ENCODE results near the gene ARHGEF28.

ARHGEF28 gene

GRCh38 chr5:73808911-73809310 is 182.9 kb downstream of the ARHGEF28 start:
- ATAC-seq = no peak
- TF ChIP-seq CSRNP3 (CRISPR knock-in tag; IDR thresholded peaks at IDR 0.05) (no peak), ZNF565 (CRISPR knock-in tag; conservative IDR thresholded peaks at IDR 0.05; ENCODE audit: low read depth) (no peak), PPARA (CRISPR knock-in tag; IDR thresholded peaks at IDR 0.05; ENCODE audit: borderline replicate concordance) (no peak), SNAI2 (CRISPR knock-in tag; IDR thresholded peaks at IDR 0.05) (no peak), ZC3H10 (CRISPR knock-in tag; IDR thresholded peaks at IDR 0.05) (no peak), CREB5 (CRISPR knock-in tag; IDR thresholded peaks at IDR 0.05; ENCODE audit: low read depth) (no peak), ZFP30 (CRISPR knock-in tag; IDR thresholded peaks at IDR 0.05) (no peak), BACH2 (CRISPR knock-in tag; IDR thresholded peaks at IDR 0.05; ENCODE audit: borderline replicate concordance) (no peak), ZNF8 (CRISPR knock-in tag; IDR thresholded peaks at IDR 0.05) (no peak)
- TF ChIP-seq, protein P1, sequence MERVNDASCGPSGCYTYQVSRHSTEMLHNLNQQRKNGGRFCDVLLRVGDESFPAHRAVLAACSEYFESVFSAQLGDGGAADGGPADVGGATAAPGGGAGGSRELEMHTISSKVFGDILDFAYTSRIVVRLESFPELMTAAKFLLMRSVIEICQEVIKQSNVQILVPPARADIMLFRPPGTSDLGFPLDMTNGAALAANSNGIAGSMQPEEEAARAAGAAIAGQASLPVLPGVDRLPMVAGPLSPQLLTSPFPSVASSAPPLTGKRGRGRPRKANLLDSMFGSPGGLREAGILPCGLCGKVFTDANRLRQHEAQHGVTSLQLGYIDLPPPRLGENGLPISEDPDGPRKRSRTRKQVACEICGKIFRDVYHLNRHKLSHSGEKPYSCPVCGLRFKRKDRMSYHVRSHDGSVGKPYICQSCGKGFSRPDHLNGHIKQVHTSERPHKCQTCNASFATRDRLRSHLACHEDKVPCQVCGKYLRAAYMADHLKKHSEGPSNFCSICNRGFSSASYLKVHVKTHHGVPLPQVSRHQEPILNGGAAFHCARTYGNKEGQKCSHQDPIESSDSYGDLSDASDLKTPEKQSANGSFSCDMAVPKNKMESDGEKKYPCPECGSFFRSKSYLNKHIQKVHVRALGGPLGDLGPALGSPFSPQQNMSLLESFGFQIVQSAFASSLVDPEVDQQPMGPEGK (CRISPR knock-in tag; IDR thresholded peaks at IDR 0.05; ENCODE audit: borderline replicate concordance) = no peak

GRCh38 chr5:73810429-73810828 is 184.4 kb downstream of the ARHGEF28 start:
- ATAC-seq = no peak
- TF ChIP-seq, protein P1 (CRISPR knock-in tag; IDR thresholded peaks at IDR 0.05; ENCODE audit: borderline replicate concordance) = no peak
- TF ChIP-seq GLIS3 (CRISPR knock-in tag; IDR thresholded peaks at IDR 0.05) (no peak), ESRRG (CRISPR knock-in tag; IDR thresholded peaks at IDR 0.05) (no peak), RARB (CRISPR knock-in tag; IDR thresholded peaks at IDR 0.05) (no peak), CSDC2 (CRISPR knock-in tag; IDR thresholded peaks at IDR 0.05) (no peak), TOX (CRISPR knock-in tag; IDR thresholded peaks at IDR 0.05; ENCODE audit: borderline replicate concordance) (no peak), TCF4 (CRISPR knock-in tag; IDR thresholded peaks at IDR 0.05; ENCODE audit: borderline replicate concordance) (no peak)
- TF ChIP-seq, protein P2, sequence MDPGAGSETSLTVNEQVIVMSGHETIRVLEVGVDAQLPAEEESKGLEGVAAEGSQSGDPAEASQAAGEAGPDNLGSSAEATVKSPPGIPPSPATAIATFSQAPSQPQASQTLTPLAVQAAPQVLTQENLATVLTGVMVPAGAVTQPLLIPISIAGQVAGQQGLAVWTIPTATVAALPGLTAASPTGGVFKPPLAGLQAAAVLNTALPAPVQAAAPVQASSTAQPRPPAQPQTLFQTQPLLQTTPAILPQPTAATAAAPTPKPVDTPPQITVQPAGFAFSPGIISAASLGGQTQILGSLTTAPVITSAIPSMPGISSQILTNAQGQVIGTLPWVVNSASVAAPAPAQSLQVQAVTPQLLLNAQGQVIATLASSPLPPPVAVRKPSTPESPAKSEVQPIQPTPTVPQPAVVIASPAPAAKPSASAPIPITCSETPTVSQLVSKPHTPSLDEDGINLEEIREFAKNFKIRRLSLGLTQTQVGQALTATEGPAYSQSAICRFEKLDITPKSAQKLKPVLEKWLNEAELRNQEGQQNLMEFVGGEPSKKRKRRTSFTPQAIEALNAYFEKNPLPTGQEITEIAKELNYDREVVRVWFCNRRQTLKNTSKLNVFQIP (CRISPR knock-in tag; IDR thresholded peaks at IDR 0.05; ENCODE audit: borderline replicate concordance, low read depth) = no peak

- TF ChIP-seq ESRRG (CRISPR knock-in tag; IDR thresholded peaks at IDR 0.05) = no peak
- TF ChIP-seq, protein P1 (CRISPR knock-in tag; IDR thresholded peaks at IDR 0.05; ENCODE audit: borderline replicate concordance) = no peak
- TF ChIP-seq PPARA (CRISPR knock-in tag; IDR thresholded peaks at IDR 0.05; ENCODE audit: borderline replicate concordance) = no peak
- TF ChIP-seq BACH2 (CRISPR knock-in tag; IDR thresholded peaks at IDR 0.05; ENCODE audit: borderline replicate concordance) = no peak
- no peak for ATAC-seq
Measured at GRCh38 chr5:73812457-73812856, 186.5 kb downstream of the ARHGEF28 start.
